Pancreas (tissue), 10 donors: Measurements from ENCODE around the gene HDAC5. TPM values are rescaled to one million over a fixed set of nuclear protein-coding genes. Genes with fewer than 3 reads are reported as not detected.

Experiments used
- ATAC-seq, 4 donors: fragments of 200-7000 bp; cut with Tn5 transposase; one replicate each; pipeline versions ENCODE4 v1.8.0 to v1.9.1; 2020; ENCODE audit warnings: mild to moderate bottlenecking in 4 of 4, moderate library complexity in 4 of 4
- DNase-seq, 6 donors: peaks; one replicate each; pipeline ENCODE4 v3.0.0-alpha.2; 2020
- FAIRE-seq: peaks from 2 replicates; lab custom pipeline; 2012; peaks lifted over from hg19 to GRCh38; lab: Jason Lieb, UNC
- H3K27ac ChIP-seq, 4 donors: fragments of 200-600 bp; sonication (generic); 1 replicate in 3 of 4; 2 replicates in 1 of 4; pipeline versions ENCODE4 v1.5.0 to v1.8.0; 2020
- H3K27me3 ChIP-seq, 4 donors: fragments of 200-600 bp; one replicate each; pipeline ENCODE4 v1.8.0; 2021
- H3K36me3 ChIP-seq, 3 donors: fragments of 200-600 bp; sonication (generic) in 1 of 3; one replicate each; pipeline versions ENCODE4 v1.5.0 to v1.8.0; 2020 to 2021
- H3K4me1 ChIP-seq, 3 donors: fragments of 200-600 bp; one replicate each; pipeline ENCODE4 v1.8.0; 2021
- H3K4me3 ChIP-seq, 4 donors: fragments of 200-600 bp; sonication (generic) in 2 of 4; one replicate each; pipeline versions ENCODE4 v1.5.0 to v1.8.0; 2020 to 2021
- H3K9me3 ChIP-seq, 4 donors: fragments of 200-600 bp; one replicate each; pipeline ENCODE4 v1.8.0; 2021
- WGBS, 2 donors: extraction: QIAGEN DNeasy Blood & Tissue Kit; methylation state at CpG; one replicate each; pipeline ENCODE4 v1.1.7; 2013; 5-methylcytosine and 5-hydroxymethylcytosine counted together
- intact Hi-C, 3 donors: fragments of 100-400 bp; cut with DNase I; formaldehyde crosslinking; loops; one replicate each; pipeline versions ENCODE4 v1.11.1 to v1.14.2; 2022
- polyA plus RNA-seq, 2 donors: library from polyadenylated mRNA; stranded (reverse); fragments of 200-250 nt; gene quantifications; one replicate each; pipeline ENCODE4 v1.2.3, GENCODE V29; 2013
- total RNA-seq, 6 donors: library from RNA; stranded (reverse); fragmentation: NEBNext Ultra II Directional in 4 of 6; extraction: Animal tissue kit (Norgen Biotek cat#: 25700) in 4 of 6; gene quantifications; one replicate each; pipeline versions ENCODE4 v1.2.1 to v1.2.4, GENCODE V29; 2021 to 2023
- TF ChIP-seq, protein P1 (sequence below), 4 donors: fragments of 200-600 bp; sonication (generic) in 3 of 4; IDR thresholded peaks; one replicate each; pipeline versions ENCODE4 v1.5.0 to v1.8.0; 2021; ENCODE audit warnings: antibody characterized with exemption in 4 of 4
- donor health status: healthy with polysubstance abuse.
- donor health status: DM: no; HTN: no; CAD: no; lungs with moderate emphysema.
- donor health status: DM: no; HTN: no; CAD: no.
- donor health status: control.
- donor health status: control.
- donor health status: Bipolar disorder and iron deficiency.
- donor health status: DM: yes; HTN: yes; CAD: no.
- donor health status: DM: no; HTN: no; CAD: no.
- donor health status: DM: no; HTN: no; CAD: no.
- donor health status: DM: yes; HTN: yes; CAD: no.

The HDAC5 gene
- total and polyA plus RNA-seq, 8 donors: 10.9 to 38.1 (median 18.2) TPM

DNA sequence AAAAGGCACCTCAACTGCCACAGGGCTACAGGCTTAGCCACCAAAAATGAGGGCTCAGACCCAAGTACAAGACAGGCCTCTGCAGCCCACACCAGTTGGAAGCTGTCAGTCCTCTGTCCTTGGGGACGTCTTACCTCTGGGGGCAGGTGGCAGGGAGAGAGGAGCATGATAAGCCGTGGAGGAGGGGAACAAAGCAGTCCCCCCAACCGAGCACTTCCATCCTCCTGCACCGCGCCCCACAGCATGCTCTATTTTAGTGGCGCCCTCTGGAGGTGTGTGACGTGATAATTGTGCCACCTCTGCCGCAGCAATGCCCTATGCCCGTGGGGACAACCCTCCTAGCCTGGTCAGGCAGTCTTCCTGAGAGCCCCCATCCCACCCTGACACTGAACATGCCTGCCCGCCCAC is 39.3 kb downstream of the HDAC5 start:
- FAIRE-seq (no peak), ATAC-seq (peak in 2 of 4 donors; percentile 32 to 57)

DNA sequence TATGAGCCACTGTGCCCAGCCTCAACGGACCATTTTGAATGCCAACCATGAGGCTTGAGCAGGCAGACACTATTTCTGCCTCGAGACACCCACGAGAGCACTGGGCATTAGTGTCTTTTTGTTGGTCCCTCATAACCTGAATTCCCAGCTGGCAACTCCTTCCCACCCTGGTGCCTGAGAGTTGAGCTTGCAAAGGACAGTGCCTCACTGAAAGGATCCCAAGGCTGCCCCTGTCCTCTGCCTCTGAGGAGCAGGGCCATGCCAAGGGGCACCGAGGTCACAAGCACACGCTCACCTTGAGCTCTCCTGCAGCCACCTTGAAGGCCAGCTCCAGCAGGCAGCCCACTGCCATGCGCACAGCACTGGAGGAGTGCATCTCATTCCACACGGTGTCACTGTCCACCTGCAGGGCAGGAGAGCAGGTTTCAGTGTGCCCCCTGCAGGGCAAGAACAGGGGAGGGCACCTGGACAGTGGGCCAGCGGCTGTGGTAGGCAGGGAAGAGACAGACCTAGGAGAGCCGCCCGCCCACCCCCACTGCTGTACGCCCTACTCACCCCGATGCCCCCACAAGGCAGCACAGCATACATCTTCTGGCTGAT is 40.1 kb downstream of the HDAC5 start:
- TF ChIP-seq, protein P1, sequence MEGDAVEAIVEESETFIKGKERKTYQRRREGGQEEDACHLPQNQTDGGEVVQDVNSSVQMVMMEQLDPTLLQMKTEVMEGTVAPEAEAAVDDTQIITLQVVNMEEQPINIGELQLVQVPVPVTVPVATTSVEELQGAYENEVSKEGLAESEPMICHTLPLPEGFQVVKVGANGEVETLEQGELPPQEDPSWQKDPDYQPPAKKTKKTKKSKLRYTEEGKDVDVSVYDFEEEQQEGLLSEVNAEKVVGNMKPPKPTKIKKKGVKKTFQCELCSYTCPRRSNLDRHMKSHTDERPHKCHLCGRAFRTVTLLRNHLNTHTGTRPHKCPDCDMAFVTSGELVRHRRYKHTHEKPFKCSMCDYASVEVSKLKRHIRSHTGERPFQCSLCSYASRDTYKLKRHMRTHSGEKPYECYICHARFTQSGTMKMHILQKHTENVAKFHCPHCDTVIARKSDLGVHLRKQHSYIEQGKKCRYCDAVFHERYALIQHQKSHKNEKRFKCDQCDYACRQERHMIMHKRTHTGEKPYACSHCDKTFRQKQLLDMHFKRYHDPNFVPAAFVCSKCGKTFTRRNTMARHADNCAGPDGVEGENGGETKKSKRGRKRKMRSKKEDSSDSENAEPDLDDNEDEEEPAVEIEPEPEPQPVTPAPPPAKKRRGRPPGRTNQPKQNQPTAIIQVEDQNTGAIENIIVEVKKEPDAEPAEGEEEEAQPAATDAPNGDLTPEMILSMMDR (IDR thresholded peaks at IDR 0.05): no peak
- FAIRE-seq: no peak
- Histone ChIP-seq H3K4me1 (no peaks in the 10 kb centered on the region), H3K27me3 (no peaks in the 10 kb centered on the region), H3K27ac (no peak overlapping the region), H3K36me3 (peaks cover 0 to 35% (median 0%) of the 10 kb centered on the region in 3 donors), H3K9me3 (no peaks in the 10 kb centered on the region), H3K4me3 (no peak overlapping the region)
- DNase-seq: peak in 1 of 6 donors; percentile 56
- WGBS, 2 donors: 78 to 81% methylated on average over 12 of the region's 12 CpGs
- peak in 3 of 4 donors; percentile 23 to 55 (median 38) for ATAC-seq
- intact Hi-C loops: no loop called here

More for the DNA sequence above, 39.3 kb downstream of the HDAC5 start:
- no peaks in the 10 kb centered on the region for H3K27me3 ChIP-seq
- intact Hi-C loops: no loop called here
- 67 to 74% methylated on average over 10 of the region's 10 CpGs for WGBS, 2 donors
- no peaks in the 10 kb centered on the region for H3K9me3 ChIP-seq
- no peaks in the 10 kb centered on the region for H3K4me1 ChIP-seq
- H3K27ac ChIP-seq: no peak overlapping the region
- DNase-seq: peak in 1 of 6 donors; percentile 44
- peaks cover 0 to 34% (median 0%) of the 10 kb centered on the region in 3 donors for H3K36me3 ChIP-seq
- H3K4me3 ChIP-seq: no peak overlapping the region
- TF ChIP-seq, protein P1 (IDR thresholded peaks at IDR 0.05): peak in 1 of 4 donors; percentile 11

DNA sequence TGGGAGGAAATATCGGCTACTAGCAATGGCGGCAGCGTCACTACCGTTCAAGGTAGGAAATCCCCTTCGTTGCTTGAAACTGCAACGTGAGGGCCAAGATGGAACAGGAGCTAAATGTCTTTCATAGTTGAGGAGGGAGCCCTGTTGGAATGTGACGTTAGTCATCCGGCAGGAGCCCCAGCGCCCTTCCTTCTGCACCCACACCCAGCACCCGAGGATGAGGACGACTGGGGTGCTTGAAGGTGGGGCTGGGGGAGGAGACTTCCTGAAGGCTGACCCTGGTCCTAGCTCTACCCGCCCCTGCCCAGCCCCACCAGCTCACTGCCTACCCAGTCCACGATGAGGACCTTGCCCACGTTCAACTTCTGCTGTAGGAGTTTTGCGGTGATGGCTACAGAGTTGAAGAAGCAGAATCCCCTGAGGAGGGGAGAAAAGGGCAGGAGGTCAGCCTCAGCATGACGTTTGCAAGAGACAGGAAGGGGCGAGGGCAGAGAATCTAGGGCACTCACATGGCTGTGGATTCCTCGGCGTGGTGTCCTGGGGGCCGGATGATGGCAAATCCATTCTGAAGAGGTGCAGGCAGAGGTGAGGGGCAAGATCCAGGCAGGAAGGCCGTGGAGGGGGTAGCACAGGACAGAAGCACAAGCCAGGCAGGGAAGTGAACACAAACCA is 41.0 kb downstream of the HDAC5 start:
- Histone ChIP-seq H3K9me3 (no peaks in the 10 kb centered on the region), H3K27ac (no peak overlapping the region), H3K27me3 (no peaks in the 10 kb centered on the region), H3K4me1 (no peaks in the 10 kb centered on the region), H3K36me3 (peaks cover 0 to 37% (median 0%) of the 10 kb centered on the region in 3 donors), H3K4me3 (no peak overlapping the region)
- FAIRE-seq (no peak), DNase-seq (peak in 1 of 6 donors; percentile 32), ATAC-seq (no peak)
- intact Hi-C loops: no loop called here
- TF ChIP-seq, protein P1 (IDR thresholded peaks at IDR 0.05): no peak
- 86 to 91% methylated on average over 21 of the region's 21 CpGs for WGBS, 2 donors

DNA sequence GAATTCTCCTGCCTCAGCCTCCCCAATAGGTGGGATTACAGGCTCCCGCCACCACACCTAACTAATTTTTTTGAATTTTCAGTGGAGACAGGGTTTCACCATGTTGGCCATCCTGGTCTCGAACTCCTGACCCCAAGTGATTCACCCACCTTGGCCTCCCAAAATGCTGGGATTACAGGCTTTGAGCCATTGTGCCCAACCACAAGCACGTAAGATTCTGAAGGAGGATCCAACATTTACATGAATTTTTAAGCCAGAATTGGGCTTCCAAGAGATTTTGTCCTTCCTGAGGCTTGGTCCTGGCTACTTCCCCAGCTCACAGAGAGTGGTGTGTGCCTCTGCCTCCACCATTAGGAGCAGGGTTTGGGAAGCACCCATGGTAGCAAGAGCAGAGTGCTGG is 41.8 kb downstream of the HDAC5 start:
- Histone ChIP-seq H3K4me3 (no peak overlapping the region), H3K4me1 (no peaks in the 10 kb centered on the region), H3K9me3 (no peaks in the 10 kb centered on the region), H3K36me3 (peaks cover 0 to 37% (median 0%) of the 10 kb centered on the region in 3 donors), H3K27me3 (no peaks in the 10 kb centered on the region), H3K27ac (no peak overlapping the region)
- FAIRE-seq: no peak
- WGBS, 2 donors: 95 to 99% methylated on average over 3 of the region's 3 CpGs
- DNase-seq: peak in 1 of 6 donors; percentile 1
- TF ChIP-seq, protein P1 (IDR thresholded peaks at IDR 0.05): no peak
- ATAC-seq: no peak
- intact Hi-C loops: no loop called here
